Ascending aorta (tissue), 2 donors: Measurements from ENCODE around the gene RPS28. TPM values are rescaled to one million over a fixed set of nuclear protein-coding genes. Genes with fewer than 3 reads are reported as not detected.
"Not testable (repeated sequence)": the region's sequence is repeated elsewhere in the genome, so short reads cannot be mapped to it uniquely, and the experiment has no call there.

ENCODE experiments used
- DNase-seq, 2 donors: peaks; one replicate each; pipeline ENCODE4 v3.0.0-alpha.2; 2019; ENCODE audit warnings: low spot score in 2 of 2
- H3K27ac ChIP-seq, 2 donors: fragments of 200-600 bp; sonication (generic); one replicate each; pipeline ENCODE4 v1.5.1; 2016 to 2017; ENCODE audit warnings: mild to moderate bottlenecking in 1 of 2
- H3K27me3 ChIP-seq: fragments of 200-600 bp; sonication (generic); one replicate; pipeline ENCODE4 v1.5.1; 2017
- H3K36me3 ChIP-seq, 2 donors: fragments of 200-600 bp; sonication (generic); one replicate each; pipeline ENCODE4 v1.5.1; 2016
- H3K4me1 ChIP-seq, 2 donors: fragments of 200-600 bp; sonication (generic); one replicate each; pipeline ENCODE4 v1.5.1; 2016 to 2017; ENCODE audit warnings: mild to moderate bottlenecking in 1 of 2
- H3K4me3 ChIP-seq, 2 donors: fragments of 200-600 bp; sonication (generic); one replicate each; pipeline ENCODE4 v1.5.1; 2016 to 2017; ENCODE audit warnings: mild to moderate bottlenecking in 1 of 2
- H3K9me3 ChIP-seq, 2 donors: fragments of 200-600 bp; sonication (generic); one replicate each; pipeline ENCODE4 v1.5.1; 2016
- intact Hi-C: fragments of 100-400 bp; cut with DNase I; formaldehyde crosslinking; loops from one replicate; pipeline ENCODE4 v1.15.1; 2023
- total RNA-seq: library from RNA; depleted of rRNA; stranded (reverse); fragments of >200 nt; gene quantifications from one replicate; pipeline ENCODE4 v1.1.0, GENCODE V29; 2016
- TF ChIP-seq, protein P1 (sequence below), 3 experiments: fragments of 200-600 bp in 2 of 3; fragments of 450-650 bp in 1 of 3; sonication (generic) in 2 of 3; IDR thresholded peaks; one replicate each; pipeline ENCODE4 v1.5.1; 2016 to 2019; ENCODE audit warnings: antibody characterized with exemption in 3 of 3, mild to moderate bottlenecking in 1 of 3, moderate library complexity in 1 of 3

RPS28 gene
- total RNA-seq, 1 donor from 2014 or later: 393 TPM

- Histone ChIP-seq H3K9me3 (no peaks in the 10 kb centered on the region), H3K4me1 (peaks cover 0 to 7% of the 10 kb centered on the region in 2 donors), H3K4me3 (no peak overlapping the region), H3K27me3 (peaks cover 23% of the 10 kb centered on the region), H3K36me3 (no peaks in the 10 kb centered on the region), H3K27ac (no peak overlapping the region)
- intact Hi-C loops: no loop called here
- TF ChIP-seq, protein P1, sequence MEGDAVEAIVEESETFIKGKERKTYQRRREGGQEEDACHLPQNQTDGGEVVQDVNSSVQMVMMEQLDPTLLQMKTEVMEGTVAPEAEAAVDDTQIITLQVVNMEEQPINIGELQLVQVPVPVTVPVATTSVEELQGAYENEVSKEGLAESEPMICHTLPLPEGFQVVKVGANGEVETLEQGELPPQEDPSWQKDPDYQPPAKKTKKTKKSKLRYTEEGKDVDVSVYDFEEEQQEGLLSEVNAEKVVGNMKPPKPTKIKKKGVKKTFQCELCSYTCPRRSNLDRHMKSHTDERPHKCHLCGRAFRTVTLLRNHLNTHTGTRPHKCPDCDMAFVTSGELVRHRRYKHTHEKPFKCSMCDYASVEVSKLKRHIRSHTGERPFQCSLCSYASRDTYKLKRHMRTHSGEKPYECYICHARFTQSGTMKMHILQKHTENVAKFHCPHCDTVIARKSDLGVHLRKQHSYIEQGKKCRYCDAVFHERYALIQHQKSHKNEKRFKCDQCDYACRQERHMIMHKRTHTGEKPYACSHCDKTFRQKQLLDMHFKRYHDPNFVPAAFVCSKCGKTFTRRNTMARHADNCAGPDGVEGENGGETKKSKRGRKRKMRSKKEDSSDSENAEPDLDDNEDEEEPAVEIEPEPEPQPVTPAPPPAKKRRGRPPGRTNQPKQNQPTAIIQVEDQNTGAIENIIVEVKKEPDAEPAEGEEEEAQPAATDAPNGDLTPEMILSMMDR (IDR thresholded peaks at IDR 0.05): no peak
- no peak for DNase-seq
Measured at GRCh38 chr19:8337728-8338127, 16.4 kb downstream of the RPS28 start.

- Histone ChIP-seq H3K4me1 (peaks cover 0 to 10% of the 10 kb centered on the region in 2 donors), H3K9me3 (no peaks in the 10 kb centered on the region), H3K4me3 (no peak overlapping the region), H3K27me3 (peaks cover 23% of the 10 kb centered on the region), H3K27ac (no peak overlapping the region), H3K36me3 (no peaks in the 10 kb centered on the region)
- TF ChIP-seq, protein P1 (IDR thresholded peaks at IDR 0.05): no peak
- intact Hi-C loops: no loop called here
- no peak for DNase-seq
Measured at GRCh38 chr19:8338835-8339234, 17.5 kb downstream of the RPS28 start.

GRCh38 chr19:8340341-8341096, 19.2 kb downstream of the RPS28 start:
- peaks cover 15% of the 10 kb centered on the region for H3K27me3 ChIP-seq
- intact Hi-C loops: no loop called here
- H3K27ac ChIP-seq: no peak overlapping the region
- no peak for DNase-seq
- peaks cover 0 to 3% of the 10 kb centered on the region in 2 donors for H3K4me1 ChIP-seq
- TF ChIP-seq, protein P1 (IDR thresholded peaks at IDR 0.05): no peak
- no peak overlapping the region for H3K4me3 ChIP-seq
- no peaks in the 10 kb centered on the region for H3K9me3 ChIP-seq
- no peaks in the 10 kb centered on the region for H3K36me3 ChIP-seq

GRCh38 chr19:8341504-8341903, 20.2 kb downstream of the RPS28 start:
- H3K36me3 ChIP-seq, H3K4me3 ChIP-seq, H3K27ac ChIP-seq, intact Hi-C loops, H3K4me1 ChIP-seq, H3K9me3 ChIP-seq, DNase-seq: not testable (repeated sequence)
- peaks cover 13% of the 10 kb centered on the region for H3K27me3 ChIP-seq

GRCh38 chr19:8342316-8342683, 21.0 kb downstream of the RPS28 start:
- intact Hi-C loops: no loop called here
- peaks cover 0 to 3% of the 10 kb centered on the region in 2 donors for H3K4me1 ChIP-seq
- no peaks in the 10 kb centered on the region for H3K36me3 ChIP-seq
- TF ChIP-seq, protein P1 (IDR thresholded peaks at IDR 0.05): no peak
- peak overlapping the region; percentile 57 to 61 for H3K4me3 ChIP-seq
- peaks cover 13% of the 10 kb centered on the region for H3K27me3 ChIP-seq
- peak overlapping the region in 1 of 2 donors; percentile 70 for H3K27ac ChIP-seq
- no peaks in the 10 kb centered on the region for H3K9me3 ChIP-seq
- DNase-seq: no peak

GRCh38 chr19:8342684-8343482, 21.6 kb downstream of the RPS28 start, which contains the start of gene KANK3:
Gene KANK3 (minus strand): TSS chr19:8343262. CDS start chr19:8337828, 5,434 bp downstream.
- Histone ChIP-seq H3K4me3 (peak within 1 kb of the TSS; percentile 57 to 61), H3K36me3 (no peaks in the 10 kb centered on the region), H3K4me1 (peaks cover 0 to 3% of the 10 kb centered on the region in 2 donors), H3K27me3 (peaks cover 13% of the 10 kb centered on the region), H3K9me3 (no peaks in the 10 kb centered on the region), H3K27ac (peak within 1 kb of the TSS; percentile 7 to 70)
- TF ChIP-seq, protein P1 (IDR thresholded peaks at IDR 0.05): no peak
- peak; percentile 83 to 92 for DNase-seq
- intact Hi-C loops: no loop called here
